ENCODE results near the gene NGEF. TPM values are rescaled to one million over a fixed set of nuclear protein-coding genes. Genes with fewer than 3 reads are reported as not detected.

NGEF gene
- total and polyA plus RNA-seq, 2 donors from 2014 or later = 4.8 to 5.3 TPM

DNA sequence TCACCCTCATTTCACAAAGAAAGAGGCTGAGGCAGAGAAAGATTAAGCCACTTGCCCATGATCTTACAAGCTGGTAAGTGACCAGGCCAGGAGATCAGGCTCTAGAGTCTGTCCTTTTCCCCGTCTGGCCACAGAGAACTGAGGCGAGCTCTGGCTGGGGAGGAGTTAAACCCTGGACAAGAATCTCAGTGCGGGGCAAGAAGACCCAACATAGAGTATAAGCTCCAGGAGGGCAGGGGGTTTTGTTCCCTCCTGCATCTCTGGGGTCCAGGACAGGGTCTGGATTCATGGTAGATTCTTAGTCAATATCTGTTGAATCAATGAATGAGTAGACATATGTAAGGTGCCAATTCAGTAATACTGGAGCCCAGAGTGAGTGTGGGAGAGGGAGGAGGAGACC lies 34.1 kb upstream of the NGEF start:
- DNase-seq (no peak), FAIRE-seq (no peak)
- Histone ChIP-seq H3K4me1 (ENCODE audit: control insufficient read depth in 2 of 3, insufficient read depth in 2 of 3, low read depth in 1 of 3, low read length in 3 of 3) (no peaks in the 10 kb centered on the region), H3K9me3 (ENCODE audit: control insufficient read depth in 2 of 3, insufficient read depth in 1 of 3, low read length in 3 of 3) (no peaks in the 10 kb centered on the region), H3K27ac (ENCODE audit: low read depth in 2 of 2, low read length in 2 of 2) (no peak overlapping the region), H3K27me3 (ENCODE audit: control insufficient read depth, insufficient read depth, low read length) (no peaks in the 10 kb centered on the region), H3K4me3 (ENCODE audit: low read length in 3 of 3) (no peak overlapping the region), H3K9ac (ENCODE audit: low read length in 3 of 3) (no peak overlapping the region), H3K36me3 (ENCODE audit: control insufficient read depth in 2 of 3, insufficient read depth in 3 of 3, low read length in 3 of 3) (no peaks in the 10 kb centered on the region)
- intact Hi-C loops (cut with DNase I) = no loop called here
- no peak for TF ChIP-seq CTCF (IDR thresholded peaks at IDR 0.05; ENCODE audit: borderline replicate concordance, extremely low read depth, insufficient read depth)

GRCh38 chr2:233044974-233045605 lies 32.0 kb upstream of the NGEF start:
- H3K27ac ChIP-seq (ENCODE audit: low read depth in 2 of 2, low read length in 2 of 2) = no peak overlapping the region
- intact Hi-C loops (cut with DNase I) = no loop called here
- H3K36me3 ChIP-seq (ENCODE audit: control insufficient read depth in 2 of 3, insufficient read depth in 3 of 3, low read length in 3 of 3) = no peaks in the 10 kb centered on the region
- TF ChIP-seq CTCF (IDR thresholded peaks at IDR 0.05; ENCODE audit: borderline replicate concordance, extremely low read depth, insufficient read depth) = no peak
- H3K9me3 ChIP-seq (ENCODE audit: control insufficient read depth in 2 of 3, insufficient read depth in 1 of 3, low read length in 3 of 3) = no peaks in the 10 kb centered on the region
- no peak for FAIRE-seq
- no peak for DNase-seq
- H3K4me3 ChIP-seq (ENCODE audit: low read length in 3 of 3) = no peak overlapping the region
- no peak overlapping the region for H3K9ac ChIP-seq (ENCODE audit: low read length in 3 of 3)
- H3K4me1 ChIP-seq (ENCODE audit: control insufficient read depth in 2 of 3, insufficient read depth in 2 of 3, low read depth in 1 of 3, low read length in 3 of 3) = no peaks in the 10 kb centered on the region
- no peaks in the 10 kb centered on the region for H3K27me3 ChIP-seq (ENCODE audit: control insufficient read depth, insufficient read depth, low read length)

DNA sequence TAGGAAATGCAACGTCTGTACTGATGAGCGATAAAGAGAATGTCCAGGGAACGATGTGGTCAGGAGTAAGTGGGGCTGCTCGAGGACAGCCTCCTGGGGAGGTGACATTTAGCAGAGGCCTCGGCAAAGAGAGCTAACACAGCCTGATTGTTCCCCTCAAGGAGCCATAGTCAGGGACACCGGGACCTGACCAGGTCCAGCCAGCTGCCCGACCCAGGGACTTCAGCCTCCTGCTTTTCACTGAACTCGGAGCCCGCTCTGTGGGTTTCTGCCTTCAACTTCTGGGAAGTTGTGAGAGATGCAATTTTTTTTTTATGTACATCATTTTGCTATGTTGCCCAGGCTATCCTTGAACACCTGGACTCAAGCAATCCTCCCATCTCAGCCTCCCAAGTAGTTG lies 29.5 kb upstream of the NGEF start:
- no peaks in the 10 kb centered on the region for H3K9me3 ChIP-seq (ENCODE audit: control insufficient read depth in 2 of 3, insufficient read depth in 1 of 3, low read length in 3 of 3)
- no peak for TF ChIP-seq CTCF (IDR thresholded peaks at IDR 0.05; ENCODE audit: borderline replicate concordance, extremely low read depth, insufficient read depth)
- DNase-seq = no peak
- H3K9ac ChIP-seq (ENCODE audit: low read length in 3 of 3) = no peak overlapping the region
- intact Hi-C loops (cut with DNase I) = no loop called here
- no peaks in the 10 kb centered on the region for H3K4me1 ChIP-seq (ENCODE audit: control insufficient read depth in 2 of 3, insufficient read depth in 2 of 3, low read depth in 1 of 3, low read length in 3 of 3)
- H3K4me3 ChIP-seq (ENCODE audit: low read length in 3 of 3) = no peak overlapping the region
- no peak for FAIRE-seq
- no peaks in the 10 kb centered on the region for H3K36me3 ChIP-seq (ENCODE audit: control insufficient read depth in 2 of 3, insufficient read depth in 3 of 3, low read length in 3 of 3)
- H3K27me3 ChIP-seq (ENCODE audit: control insufficient read depth, insufficient read depth, low read length) = no peaks in the 10 kb centered on the region
- H3K27ac ChIP-seq (ENCODE audit: low read depth in 2 of 2, low read length in 2 of 2) = no peak overlapping the region
